ENCODE data around the gene RARB. TPM values are rescaled to one million over a fixed set of nuclear protein-coding genes. Genes with fewer than 3 reads are reported as not detected.

Gene RARB
- total RNA-seq, 1 experiment from 2014 or later = 40.2 TPM

GRCh38 chr3:25448750-25449692, 21.0 kb downstream of the RARB start:
- peak; percentile 87 for DNase-seq (ENCODE audit: low read depth)

- DNase-seq (ENCODE audit: low read depth) = no peak
Observed at GRCh38 chr3:25449857-25450256, 21.8 kb downstream of the RARB start.

GRCh38 chr3:25452192-25452591, 24.1 kb downstream of the RARB start:
- DNase-seq (ENCODE audit: low read depth) = no peak

- DNase-seq (ENCODE audit: low read depth) = no peak
Observed at GRCh38 chr3:25452740-25453139, 24.7 kb downstream of the RARB start.

GRCh38 chr3:25453619-25454004, 25.5 kb downstream of the RARB start:
- DNase-seq (ENCODE audit: low read depth) = no peak

GRCh38 chr3:25454005-25454927, 26.2 kb downstream of the RARB start:
- peak; percentile 74 for DNase-seq (ENCODE audit: low read depth)

- peak; percentile 86 for DNase-seq (ENCODE audit: low read depth)
Observed at GRCh38 chr3:25455441-25456132, 27.5 kb downstream of the RARB start.

GRCh38 chr3:25456723-25457670, 28.9 kb downstream of the RARB start:
- DNase-seq (ENCODE audit: low read depth) = no peak

- peak; percentile 74 for DNase-seq (ENCODE audit: low read depth)
Observed at GRCh38 chr3:25457671-25458419, 29.8 kb downstream of the RARB start.

- no peak for DNase-seq (ENCODE audit: low read depth)
Observed at GRCh38 chr3:25458420-25458814, 30.4 kb downstream of the RARB start.

GRCh38 chr3:25460751-25461150, 32.7 kb downstream of the RARB start:
- no peak for DNase-seq (ENCODE audit: low read depth)

- no peak for DNase-seq (ENCODE audit: low read depth)
Observed at GRCh38 chr3:25461946-25462345, 33.9 kb downstream of the RARB start.

GRCh38 chr3:25462495-25462894, 34.4 kb downstream of the RARB start:
- no peak for DNase-seq (ENCODE audit: low read depth)

- DNase-seq (ENCODE audit: low read depth) = no peak
Observed at GRCh38 chr3:25463836-25464418, 35.9 kb downstream of the RARB start.

- no peak for DNase-seq (ENCODE audit: low read depth)
Observed at GRCh38 chr3:25465266-25465860, 37.3 kb downstream of the RARB start.

GRCh38 chr3:25468866-25469319, 40.8 kb downstream of the RARB start:
- peak; percentile 88 for DNase-seq (ENCODE audit: low read depth)

- no peak for DNase-seq (ENCODE audit: low read depth)
Observed at GRCh38 chr3:25469558-25469957, 41.5 kb downstream of the RARB start.

- DNase-seq (ENCODE audit: low read depth) = peak; percentile 81
Observed at GRCh38 chr3:25471081-25471768, 43.2 kb downstream of the RARB start.

Measured in M059J (cell line).